Testis (tissue), 3 donors: ENCODE results near the gene CYP2S1. TPM values are rescaled to one million over a fixed set of nuclear protein-coding genes. Genes with fewer than 3 reads are reported as not detected.
"Not testable (repeated sequence)": the region's sequence is repeated elsewhere in the genome, so short reads cannot be mapped to it uniquely, and the experiment has no call there.

ENCODE experiments used
- DNase-seq: peaks from one replicate; pipeline ENCODE4 v3.0.0-alpha.2; 2019
- H3K27ac ChIP-seq, 2 donors: fragments of 200-600 bp; sonication (generic); one replicate each; pipeline ENCODE4 v1.5.1; 2019
- H3K27me3 ChIP-seq: fragments of 200-600 bp; sonication (generic); one replicate; pipeline ENCODE4 v1.5.1; 2019
- H3K36me3 ChIP-seq: fragments of 200-600 bp; sonication (generic); one replicate; pipeline ENCODE4 v1.5.1; 2017; ENCODE audit warnings: low read depth; ENCODE audit errors: missing control alignments
- H3K4me1 ChIP-seq: fragments of 200-600 bp; sonication (generic); one replicate; pipeline ENCODE4 v1.5.1; 2019
- H3K4me3 ChIP-seq, 2 donors: fragments of 200-600 bp; sonication (generic); one replicate each; pipeline ENCODE4 v1.5.1; 2017 to 2019
- H3K9me3 ChIP-seq: fragments of 200-600 bp; sonication (generic); one replicate; pipeline ENCODE4 v1.5.1; 2017
- CTCF ChIP-seq, 3 experiments: fragments of 450-650 bp in 2 of 3; fragments of 200-600 bp in 1 of 3; sonication (generic) in 1 of 3; IDR thresholded peaks; one replicate each; pipeline ENCODE4 v1.5.1; 2016 to 2019; ENCODE audit warnings: antibody characterized with exemption in 3 of 3, mild to moderate bottlenecking in 2 of 3, moderate library complexity in 1 of 3
- POLR2A ChIP-seq: fragments of 450-650 bp; IDR thresholded peaks from one replicate; pipeline ENCODE4 v1.6.1; 2017; ENCODE audit warnings: antibody characterized with exemption, mild to moderate bottlenecking, moderate library complexity
- WGBS, 2 donors: methylation state at CpG; one replicate each; pipeline ENCODE4 v1.1.5; 2018; 5-methylcytosine and 5-hydroxymethylcytosine counted together
- intact Hi-C: fragments of 100-400 bp; cut with DNase I; formaldehyde crosslinking; loops from one replicate; pipeline ENCODE4 v1.15.1; 2023; ENCODE audit warnings: low total_unique reads
- polyA plus RNA-seq: library from polyadenylated mRNA; stranded (reverse); fragments of 350-450 nt; fragmentation: Illumina TruSeq; extraction: RNeasy Lipid Tissue Mini Kit (QIAGEN cat#74804); gene quantifications from one replicate; pipeline ENCODE4 v1.2.3, GENCODE V29; 2014; ENCODE audit warnings: low read depth, low replicate concordance; ENCODE audit not compliant: insufficient read depth
- total RNA-seq, 2 donors: library from RNA; depleted of rRNA; stranded (reverse); fragments of >200 nt; gene quantifications; one replicate each; pipeline ENCODE4 v1.2.3, GENCODE V29; 2016

The CYP2S1 gene
- total and polyA plus RNA-seq, 3 donors from 2014 or later, result 1.4 to 2.0 (median 1.6) TPM

- TF ChIP-seq CTCF (IDR thresholded peaks at IDR 0.05), result no peak
- TF ChIP-seq POLR2A, result no peak
- intact Hi-C loops, result no loop called here
- Histone ChIP-seq H3K27me3 (no peaks in the 10 kb centered on the region), H3K9me3 (no peaks in the 10 kb centered on the region), H3K4me1 (no peaks in the 10 kb centered on the region), H3K36me3 (no peaks in the 10 kb centered on the region), H3K27ac (no peak overlapping the region), H3K4me3 (no peak overlapping the region)
- no peak for DNase-seq
- WGBS, 2 donors, result 67 to 74% methylated on average over 6 of the region's 6 CpGs
Observed at GRCh38 chr19:41172297-41173164, 20.5 kb upstream of the CYP2S1 start.

- 72 to 81% methylated on average over 13 to 15 of the region's 15 CpGs for WGBS, 2 donors
- no peak for DNase-seq
Observed at GRCh38 chr19:41174297-41174928, 18.6 kb upstream of the CYP2S1 start.

GRCh38 chr19:41175801-41176777 is 16.9 kb upstream of the CYP2S1 start:
- Histone ChIP-seq H3K4me1 (no peaks in the 10 kb centered on the region), H3K27ac (no peak overlapping the region), H3K4me3 (no peak overlapping the region), H3K36me3 (no peaks in the 10 kb centered on the region), H3K27me3 (no peaks in the 10 kb centered on the region), H3K9me3 (no peaks in the 10 kb centered on the region)
- intact Hi-C loops, result no loop called here
- DNase-seq, result no peak
- TF ChIP-seq POLR2A, result no peak
- no peak for TF ChIP-seq CTCF (IDR thresholded peaks at IDR 0.05)
- 51 to 54% methylated on average over 14 of the region's 14 CpGs for WGBS, 2 donors

More at GRCh38 chr19:41174297-41174928, 18.6 kb upstream of the CYP2S1 start:
- H3K27me3 ChIP-seq, result no peaks in the 10 kb centered on the region
- intact Hi-C loops, result no loop called here
- H3K4me3 ChIP-seq, result no peak overlapping the region
- no peaks in the 10 kb centered on the region for H3K36me3 ChIP-seq
- no peak overlapping the region for H3K27ac ChIP-seq
- H3K9me3 ChIP-seq, result no peaks in the 10 kb centered on the region
- TF ChIP-seq POLR2A, result no peak
- no peak for TF ChIP-seq CTCF (IDR thresholded peaks at IDR 0.05)
- H3K4me1 ChIP-seq, result no peaks in the 10 kb centered on the region

GRCh38 chr19:41180173-41180572 is 12.8 kb upstream of the CYP2S1 start:
- DNase-seq, H3K27me3 ChIP-seq, H3K9me3 ChIP-seq, H3K27ac ChIP-seq, H3K4me3 ChIP-seq, H3K36me3 ChIP-seq, intact Hi-C loops, H3K4me1 ChIP-seq: not testable (repeated sequence)
- 84% methylated on average over 7 of the region's 34 CpGs; no CpG with 5 or more reads in 1 of the 2 donors for WGBS, 2 donors
